Stomach (tissue), 9 donors: ENCODE data around the gene WNT3A. TPM values are rescaled to one million over a fixed set of nuclear protein-coding genes. Genes with fewer than 3 reads are reported as not detected.
A peak's percentile ranks its signal among the peaks of the same experiment; 100 is the strongest.

ENCODE experiments used
- DNase-seq, 2 donors: peaks; one replicate each; pipeline versions ENCODE4 v3.0.0 to v3.0.0-alpha.2; 2013 to 2019
- H3K27ac ChIP-seq, 5 donors: fragments of 200-600 bp in 4 of 5; sonication (generic) in 4 of 5; one replicate each; pipeline ENCODE4 v1.5.1; 2013 to 2019; ENCODE audit warnings: mild to moderate bottlenecking in 1 of 5, moderate library complexity in 1 of 5
- H3K27me3 ChIP-seq, 3 donors: fragments of 200-600 bp; sonication (generic); one replicate each; pipeline ENCODE4 v1.5.1; 2017 to 2019; ENCODE audit warnings: mixed run types in 1 of 3
- H3K36me3 ChIP-seq, 4 donors: fragments of 200-600 bp; sonication (generic); 1 replicate in 3 of 4; 2 replicates in 1 of 4; pipeline ENCODE4 v1.5.1; 2016 to 2019
- H3K4me1 ChIP-seq, 4 donors: fragments of 200-600 bp; sonication (generic); one replicate each; pipeline ENCODE4 v1.5.1; 2016 to 2019
- H3K4me3 ChIP-seq, 4 donors: fragments of 200-600 bp; sonication (generic) in 3 of 4; one replicate each; pipeline ENCODE4 v1.5.1; 2016 to 2019; ENCODE audit warnings: mild to moderate bottlenecking in 1 of 4
- H3K9me3 ChIP-seq, 4 donors: fragments of 200-600 bp; sonication (generic); one replicate each; pipeline ENCODE4 v1.5.1; 2016 to 2019
- CTCF ChIP-seq, 7 experiments: fragments of 450-650 bp in 4 of 7; fragments of 200-600 bp in 3 of 7; sonication (generic) in 3 of 7; IDR thresholded peaks; one replicate each; pipeline ENCODE4 v1.5.1; 2016 to 2019; ENCODE audit warnings: antibody characterized with exemption in 7 of 7, control low read depth in 2 of 7, mild to moderate bottlenecking in 1 of 7
- EP300 ChIP-seq: sonication (generic); formaldehyde crosslinking; IDR thresholded peaks from one replicate; pipeline ENCODE4 v1.6.1; 2017; ENCODE audit warnings: antibody characterized with exemption
- POLR2A ChIP-seq, 4 donors: fragments of 450-650 bp; IDR thresholded peaks; one replicate each; pipeline ENCODE4 v1.6.1; 2016; ENCODE audit warnings: antibody characterized with exemption in 4 of 4, control low read depth in 2 of 4, mild to moderate bottlenecking in 1 of 4, moderate library complexity in 1 of 4
- POLR2AphosphoS5 ChIP-seq, 3 donors: sonication (generic); formaldehyde crosslinking; IDR thresholded peaks; one replicate each; pipeline ENCODE4 v1.6.1; 2016; ENCODE audit warnings: antibody characterized with exemption in 3 of 3
- WGBS, 5 donors: extraction: QIAGEN DNeasy Blood & Tissue Kit in 3 of 5; methylation state at CpG; one replicate each; pipeline versions ENCODE4 v1.1.5 to v1.1.7; 2013 to 2018; 5-methylcytosine and 5-hydroxymethylcytosine counted together
- intact Hi-C: fragments of 100-400 bp; cut with DNase I; formaldehyde crosslinking; loops from one replicate; pipeline ENCODE4 v1.15.1; 2023; ENCODE audit warnings: low total_unique reads
- polyA plus RNA-seq, 3 donors: library from polyadenylated mRNA; stranded (reverse); fragments of 200-250 nt; gene quantifications; one replicate each; pipeline ENCODE4 v1.2.3, GENCODE V29; 2013
- total RNA-seq, 5 donors: library from RNA; depleted of rRNA; stranded (reverse); fragments of >200 nt; gene quantifications; one replicate each; pipeline versions ENCODE4 v1.1.0 to v1.2.3, GENCODE V29; 2014 to 2016
- donor health status: healthy with polysubstance abuse.
- donor health status: Bipolar disorder and iron deficiency.
- donor health status: healthy.

WNT3A gene
- total and polyA plus RNA-seq, 8 donors = 0.31 to 0.90 TPM; not detected in 6

GRCh38 chr1:228081578-228082213 is 74.9 kb downstream of the WNT3A start:
- TF ChIP-seq CTCF (IDR thresholded peaks at IDR 0.05) (no peak), EP300 (no peak), POLR2AphosphoS5 (IDR thresholded peaks at IDR 0.05) (no peak), POLR2A (IDR thresholded peaks at IDR 0.05) (no peak)
- Histone ChIP-seq H3K4me3 (peak overlapping the region; percentile 64 to 99 (median 95)), H3K9me3 (no peaks in the 10 kb centered on the region), H3K4me1 (peaks cover 34 to 47% (median 44%) of the 10 kb centered on the region in 4 donors), H3K27me3 (no peaks in the 10 kb centered on the region), H3K27ac (peak overlapping the region; percentile 82 to 100 (median 99)), H3K36me3 (no peaks in the 10 kb centered on the region)
- WGBS, 5 donors = 10 to 31% (median 14%) methylated on average over 9 to 31 of the region's 31 CpGs
- intact Hi-C loops = no loop called here
- peak in 1 of 2 donors; percentile 56 for DNase-seq

- Histone ChIP-seq H3K36me3 (no peaks in the 10 kb centered on the region), H3K4me3 (peak within 1 kb of the TSS; percentile 64 to 99 (median 95)), H3K27me3 (no peaks in the 10 kb centered on the region), H3K9me3 (no peaks in the 10 kb centered on the region), H3K4me1 (peaks cover 41 to 54% (median 50%) of the 10 kb centered on the region in 4 donors), H3K27ac (peak within 1 kb of the TSS; percentile 98 to 100 (median 100))
- no peak for TF ChIP-seq POLR2A (IDR thresholded peaks at IDR 0.05)
- no peak for TF ChIP-seq CTCF (IDR thresholded peaks at IDR 0.05)
- TF ChIP-seq EP300 = no peak
- TF ChIP-seq POLR2AphosphoS5 (IDR thresholded peaks at IDR 0.05) = peak; percentile 94 to 96 (median 95)
- 0 to 1% (median 0%) methylated on average over 6 to 87 of the region's 87 CpGs for WGBS, 5 donors
- intact Hi-C loops = no loop called here
- DNase-seq = peak; percentile 93 to 98
Measured at GRCh38 chr1:228082214-228082917, 75.6 kb downstream of the WNT3A start, which contains the start of gene ARF1. Gene ARF1, plus strand, starts transcription at chr1:228082708. Its CDS starts 14,407 bp downstream, at chr1:228097115.

- peaks cover 49 to 62% (median 59%) of the 10 kb centered on the region in 4 donors for H3K4me1 ChIP-seq
- H3K9me3 ChIP-seq = no peaks in the 10 kb centered on the region
- intact Hi-C loops = no loop called here
- DNase-seq = peak; percentile 63 to 82
- peak overlapping the region; percentile 64 to 99 (median 95) for H3K4me3 ChIP-seq
- no peaks in the 10 kb centered on the region for H3K27me3 ChIP-seq
- 0 to 1% (median 0%) methylated on average over 34 to 79 of the region's 79 CpGs for WGBS, 5 donors
- H3K27ac ChIP-seq = peak overlapping the region; percentile 98 to 100 (median 100)
- H3K36me3 ChIP-seq = peaks cover 0 to 2% (median 0%) of the 10 kb centered on the region in 4 donors
- TF ChIP-seq POLR2A (IDR thresholded peaks at IDR 0.05) (no peak), EP300 (no peak), POLR2AphosphoS5 (IDR thresholded peaks at IDR 0.05) (no peak), CTCF (IDR thresholded peaks at IDR 0.05) (no peak)
Measured at GRCh38 chr1:228082918-228083870, 76.4 kb downstream of the WNT3A start.
